Mesendoderm (in vitro differentiated cells): ENCODE measurements around the gene IQSEC1.

Source experiments
- DNase-seq: peaks from one replicate; pipeline ENCODE4 v3.0.0; 2013
- H2AK5ac ChIP-seq: 2 replicates; pipeline ENCODE4 v1.6.1; 2013; ENCODE audit warnings: low read length, inconsistent platforms
- H2BK120ac ChIP-seq: 2 replicates; pipeline ENCODE4 v1.6.1; 2013; ENCODE audit warnings: low read depth, mild to moderate bottlenecking, low read length, moderate library complexity, mixed read lengths
- H2BK15ac ChIP-seq: replicated peaks from 2 replicates; pipeline ENCODE4 v1.6.1; 2013; ENCODE audit warnings: low read depth, mild to moderate bottlenecking, moderate library complexity
- H2BK5ac ChIP-seq: 2 replicates; pipeline ENCODE4 v1.6.1; 2013; ENCODE audit warnings: low read length, inconsistent platforms
- H3K18ac ChIP-seq: 2 replicates; pipeline ENCODE4 v1.6.1; 2013; ENCODE audit warnings: mild to moderate bottlenecking, low read length, mixed read lengths
- H3K23ac ChIP-seq: one replicate; pipeline ENCODE4 v1.6.1; 2013; ENCODE audit warnings: low read length
- H3K27ac ChIP-seq: 2 replicates; pipeline ENCODE4 v1.5.1; 2013; ENCODE audit warnings: low read depth, mild to moderate bottlenecking, inconsistent platforms, low read length, moderate library complexity
- H3K27me3 ChIP-seq: 2 replicates; pipeline ENCODE4 v1.6.1; 2013; ENCODE audit warnings: low read length, control low read depth, mild to moderate bottlenecking, inconsistent platforms; ENCODE audit not compliant: insufficient read depth, poor library complexity
- H3K36me3 ChIP-seq: 2 replicates; pipeline ENCODE4 v1.6.1; 2013; ENCODE audit warnings: low read length, inconsistent platforms; ENCODE audit not compliant: control insufficient read depth, insufficient read depth
- H3K4ac ChIP-seq: one replicate; pipeline ENCODE4 v1.6.1; 2013; ENCODE audit warnings: low read depth, mild to moderate bottlenecking, low read length, moderate library complexity
- H3K4me1 ChIP-seq: 2 replicates; pipeline ENCODE4 v1.6.1; 2013; ENCODE audit warnings: low read depth, low read length, inconsistent platforms; ENCODE audit not compliant: control insufficient read depth
- H3K4me2 ChIP-seq: 2 replicates; pipeline ENCODE4 v1.6.1; 2013; ENCODE audit warnings: low read length
- H3K4me3 ChIP-seq: 2 replicates; pipeline ENCODE4 v1.5.1; 2013; ENCODE audit warnings: mild to moderate bottlenecking, low read length
- H3K56ac ChIP-seq: one replicate; pipeline ENCODE4 v1.6.1; 2013; ENCODE audit warnings: low read length
- H3K79me1 ChIP-seq: 2 replicates; pipeline ENCODE4 v1.6.1; 2013; ENCODE audit warnings: low read length, inconsistent platforms
- H3K79me2 ChIP-seq: 2 replicates; pipeline ENCODE4 v1.6.1; 2013; ENCODE audit warnings: mild to moderate bottlenecking, low read length; ENCODE audit not compliant: control insufficient read depth, insufficient read depth
- H3K9ac ChIP-seq: 2 replicates; pipeline ENCODE4 v1.6.1; 2013; ENCODE audit warnings: low read length, inconsistent platforms
- H4K5ac ChIP-seq: one replicate; pipeline ENCODE4 v1.6.1; 2013; ENCODE audit warnings: low read length
- H4K8ac ChIP-seq: one replicate; pipeline ENCODE4 v1.6.1; 2013; ENCODE audit warnings: low read depth, mild to moderate bottlenecking, control low read depth, low read length, moderate library complexity
- WGBS: extraction: QIAGEN DNeasy Blood & Tissue Kit; methylation state at CpG from one replicate; pipeline ENCODE4 v1.1.7; 2013; ENCODE audit warnings: low lambda C conversion rate, missing lambda C conversion rate; ENCODE audit not compliant: insufficient coverage; ENCODE audit errors: extremely low coverage; 5-methylcytosine and 5-hydroxymethylcytosine counted together

Gene IQSEC1

GRCh38 chr3:13080591-13080990 lies 7.4 kb upstream of the IQSEC1 start:
- Histone ChIP-seq H3K23ac (no peak overlapping the region), H2AK5ac (no peak overlapping the region), H3K27ac (no peak overlapping the region), H3K27me3 (no peaks in the 10 kb centered on the region), H3K79me2 (no peaks in the 10 kb centered on the region), H3K4me2 (no peak overlapping the region), H3K36me3 (no peaks in the 10 kb centered on the region), H4K8ac (no peak overlapping the region), H3K4me3 (no peak overlapping the region), H3K4me1 (no peaks in the 10 kb centered on the region), H4K5ac (no peak overlapping the region), H3K18ac (no peak overlapping the region), H3K9ac (no peak overlapping the region), H3K79me1 (no peaks in the 10 kb centered on the region), H3K4ac (no peak overlapping the region), H2BK5ac (no peak overlapping the region), H2BK120ac (no peak overlapping the region), H2BK15ac (no peak overlapping the region), H3K56ac (no peak overlapping the region)
- WGBS: no CpG with 5 or more reads among the region's 8 CpGs
- no peak for DNase-seq

GRCh38 chr3:13080026-13080425 lies 6.8 kb upstream of the IQSEC1 start:
- H3K56ac ChIP-seq: no peak overlapping the region
- no peak overlapping the region for H3K23ac ChIP-seq
- no peak overlapping the region for H2BK15ac ChIP-seq
- no CpG with 5 or more reads among the region's 3 CpGs for WGBS
- H4K5ac ChIP-seq: no peak overlapping the region
- H3K4me1 ChIP-seq: no peaks in the 10 kb centered on the region
- DNase-seq: no peak
- no peak overlapping the region for H3K27ac ChIP-seq
- H3K9ac ChIP-seq: no peak overlapping the region
- H2BK120ac ChIP-seq: no peak overlapping the region
- H3K18ac ChIP-seq: no peak overlapping the region
- no peak overlapping the region for H2AK5ac ChIP-seq
- no peak overlapping the region for H2BK5ac ChIP-seq
- no peaks in the 10 kb centered on the region for H3K79me1 ChIP-seq
- no peak overlapping the region for H3K4me2 ChIP-seq
- no peaks in the 10 kb centered on the region for H3K79me2 ChIP-seq
- no peaks in the 10 kb centered on the region for H3K36me3 ChIP-seq
- no peak overlapping the region for H3K4ac ChIP-seq
- H4K8ac ChIP-seq: no peak overlapping the region
- no peaks in the 10 kb centered on the region for H3K27me3 ChIP-seq
- no peak overlapping the region for H3K4me3 ChIP-seq

- H3K27ac ChIP-seq: no peak overlapping the region
- no peaks in the 10 kb centered on the region for H3K36me3 ChIP-seq
- no peak overlapping the region for H3K4me3 ChIP-seq
- WGBS: no CpG with 5 or more reads among the region's 7 CpGs
- no peak overlapping the region for H3K18ac ChIP-seq
- H3K23ac ChIP-seq: peak overlapping the region; percentile 89
- H3K79me2 ChIP-seq: no peaks in the 10 kb centered on the region
- no peak overlapping the region for H2AK5ac ChIP-seq
- no peak overlapping the region for H3K9ac ChIP-seq
- no peak overlapping the region for H3K4ac ChIP-seq
- H4K8ac ChIP-seq: no peak overlapping the region
- H2BK5ac ChIP-seq: no peak overlapping the region
- no peak for DNase-seq
- no peak overlapping the region for H4K5ac ChIP-seq
- H3K4me2 ChIP-seq: no peak overlapping the region
- H3K27me3 ChIP-seq: no peaks in the 10 kb centered on the region
- H2BK15ac ChIP-seq: no peak overlapping the region
- H3K4me1 ChIP-seq: no peaks in the 10 kb centered on the region
- H2BK120ac ChIP-seq: no peak overlapping the region
- H3K79me1 ChIP-seq: no peaks in the 10 kb centered on the region
- no peak overlapping the region for H3K56ac ChIP-seq
These were observed 6.3 kb upstream of the IQSEC1 start for GRCh38 chr3:13079510-13079909.

- Histone ChIP-seq H2BK5ac (no peak overlapping the region), H3K4me2 (no peak overlapping the region)
- WGBS: no CpG with 5 or more reads among the region's 7 CpGs
These were observed 5.8 kb upstream of the IQSEC1 start for GRCh38 chr3:13079051-13079450.

GRCh38 chr3:13078163-13078905 lies 5.1 kb upstream of the IQSEC1 start:
- Histone ChIP-seq H2BK5ac (no peak overlapping the region), H3K4me2 (no peak overlapping the region), H3K27me3 (no peaks in the 10 kb centered on the region), H2AK5ac (no peak overlapping the region), H2BK15ac (no peak overlapping the region), H3K4me3 (no peak overlapping the region), H4K5ac (no peak overlapping the region), H3K23ac (no peak overlapping the region), H2BK120ac (no peak overlapping the region), H3K56ac (no peak overlapping the region), H3K79me2 (no peaks in the 10 kb centered on the region), H3K79me1 (no peaks in the 10 kb centered on the region), H3K9ac (no peak overlapping the region), H3K18ac (no peak overlapping the region), H3K36me3 (no peaks in the 10 kb centered on the region), H4K8ac (no peak overlapping the region), H3K4ac (no peak overlapping the region), H3K4me1 (no peaks in the 10 kb centered on the region), H3K27ac (no peak overlapping the region)
- no peak for DNase-seq
- no CpG with 5 or more reads among the region's 12 CpGs for WGBS

More at GRCh38 chr3:13079051-13079450, 5.8 kb upstream of the IQSEC1 start:
- no peak overlapping the region for H2AK5ac ChIP-seq
- peak overlapping the region; percentile 89 for H3K23ac ChIP-seq
- no peak for DNase-seq
- no peaks in the 10 kb centered on the region for H3K4me1 ChIP-seq
- H3K56ac ChIP-seq: no peak overlapping the region
- H4K8ac ChIP-seq: no peak overlapping the region
- H2BK15ac ChIP-seq: no peak overlapping the region
- H3K4me3 ChIP-seq: no peak overlapping the region
- H3K4ac ChIP-seq: no peak overlapping the region
- no peak overlapping the region for H4K5ac ChIP-seq
- H3K18ac ChIP-seq: no peak overlapping the region
- H3K79me1 ChIP-seq: no peaks in the 10 kb centered on the region
- no peak overlapping the region for H2BK120ac ChIP-seq
- H3K27ac ChIP-seq: no peak overlapping the region
- H3K36me3 ChIP-seq: no peaks in the 10 kb centered on the region
- H3K79me2 ChIP-seq: no peaks in the 10 kb centered on the region
- no peaks in the 10 kb centered on the region for H3K27me3 ChIP-seq
- H3K9ac ChIP-seq: no peak overlapping the region
